Spleen (tissue), 7 donors: Measurements from ENCODE around the gene KCNJ13.

Experiments used
- POLR2A ChIP-seq, 3 donors: fragments of 450-650 bp; IDR thresholded peaks; one replicate each; pipeline ENCODE4 v1.5.1; 2017; ENCODE audit warnings: antibody characterized with exemption in 3 of 3, mild to moderate bottlenecking in 1 of 3
- TF ChIP-seq, protein P1 (sequence below), 11 experiments: fragments of 200-600 bp in 7 of 11; fragments of 450-650 bp in 4 of 11; sonication (generic) in 4 of 11; IDR thresholded peaks in 8 of 11; conservative IDR thresholded peaks in 3 of 11; 1 replicate in 7 of 11; 2 replicates in 4 of 11; pipeline versions ENCODE4 v1.4.0 to v1.8.0; 2016 to 2021; ENCODE audit warnings: antibody characterized with exemption in 11 of 11, inconsistent platforms in 4 of 11, mild to moderate bottlenecking in 1 of 11
- donor health status: DM: no; HTN: no; CAD: no; lungs with moderate emphysema.
- donor health status: DM: no; HTN: no; CAD: no.
- donor health status: DM: no; HTN: no; CAD: no.

DNA sequence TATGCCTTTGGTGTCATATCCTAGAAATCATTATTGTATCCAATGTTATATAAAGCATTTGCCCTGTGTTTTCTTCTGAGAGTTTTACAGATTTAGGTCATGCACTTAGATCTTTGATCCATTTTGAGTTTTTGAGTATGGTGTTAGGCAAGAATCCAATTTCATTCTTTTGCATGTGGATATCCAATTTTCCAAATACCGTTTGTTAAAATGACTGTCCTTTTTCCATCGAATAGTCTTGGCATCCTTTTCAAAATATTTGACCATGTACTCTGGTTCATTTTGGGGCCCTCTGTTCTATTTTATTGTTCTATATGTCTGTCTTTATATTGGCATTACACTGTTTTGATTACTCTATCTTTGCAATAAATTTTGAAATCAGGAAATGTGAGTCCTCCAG, 23.8 kb upstream of the KCNJ13 start:
- TF ChIP-seq, protein P1, sequence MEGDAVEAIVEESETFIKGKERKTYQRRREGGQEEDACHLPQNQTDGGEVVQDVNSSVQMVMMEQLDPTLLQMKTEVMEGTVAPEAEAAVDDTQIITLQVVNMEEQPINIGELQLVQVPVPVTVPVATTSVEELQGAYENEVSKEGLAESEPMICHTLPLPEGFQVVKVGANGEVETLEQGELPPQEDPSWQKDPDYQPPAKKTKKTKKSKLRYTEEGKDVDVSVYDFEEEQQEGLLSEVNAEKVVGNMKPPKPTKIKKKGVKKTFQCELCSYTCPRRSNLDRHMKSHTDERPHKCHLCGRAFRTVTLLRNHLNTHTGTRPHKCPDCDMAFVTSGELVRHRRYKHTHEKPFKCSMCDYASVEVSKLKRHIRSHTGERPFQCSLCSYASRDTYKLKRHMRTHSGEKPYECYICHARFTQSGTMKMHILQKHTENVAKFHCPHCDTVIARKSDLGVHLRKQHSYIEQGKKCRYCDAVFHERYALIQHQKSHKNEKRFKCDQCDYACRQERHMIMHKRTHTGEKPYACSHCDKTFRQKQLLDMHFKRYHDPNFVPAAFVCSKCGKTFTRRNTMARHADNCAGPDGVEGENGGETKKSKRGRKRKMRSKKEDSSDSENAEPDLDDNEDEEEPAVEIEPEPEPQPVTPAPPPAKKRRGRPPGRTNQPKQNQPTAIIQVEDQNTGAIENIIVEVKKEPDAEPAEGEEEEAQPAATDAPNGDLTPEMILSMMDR (IDR thresholded peaks at IDR 0.05 in 8 of 11, conservative IDR thresholded peaks at IDR 0.05 in 3 of 11) = no peak
- TF ChIP-seq POLR2A (IDR thresholded peaks at IDR 0.05) = no peak
